GM21786 (cell line): ENCODE measurements around the gene FAM98B.
"Not testable (repeated sequence)": the region's sequence is repeated elsewhere in the genome, so short reads cannot be mapped to it uniquely, and the experiment has no call there.

ENCODE experiments used
- ATAC-seq: cut with Tn5 transposase; IDR thresholded peaks from one replicate; pipeline ENCODE4 v1.9.1; 2021; ENCODE audit not compliant: unreplicated experiment

FAM98B gene

DNA sequence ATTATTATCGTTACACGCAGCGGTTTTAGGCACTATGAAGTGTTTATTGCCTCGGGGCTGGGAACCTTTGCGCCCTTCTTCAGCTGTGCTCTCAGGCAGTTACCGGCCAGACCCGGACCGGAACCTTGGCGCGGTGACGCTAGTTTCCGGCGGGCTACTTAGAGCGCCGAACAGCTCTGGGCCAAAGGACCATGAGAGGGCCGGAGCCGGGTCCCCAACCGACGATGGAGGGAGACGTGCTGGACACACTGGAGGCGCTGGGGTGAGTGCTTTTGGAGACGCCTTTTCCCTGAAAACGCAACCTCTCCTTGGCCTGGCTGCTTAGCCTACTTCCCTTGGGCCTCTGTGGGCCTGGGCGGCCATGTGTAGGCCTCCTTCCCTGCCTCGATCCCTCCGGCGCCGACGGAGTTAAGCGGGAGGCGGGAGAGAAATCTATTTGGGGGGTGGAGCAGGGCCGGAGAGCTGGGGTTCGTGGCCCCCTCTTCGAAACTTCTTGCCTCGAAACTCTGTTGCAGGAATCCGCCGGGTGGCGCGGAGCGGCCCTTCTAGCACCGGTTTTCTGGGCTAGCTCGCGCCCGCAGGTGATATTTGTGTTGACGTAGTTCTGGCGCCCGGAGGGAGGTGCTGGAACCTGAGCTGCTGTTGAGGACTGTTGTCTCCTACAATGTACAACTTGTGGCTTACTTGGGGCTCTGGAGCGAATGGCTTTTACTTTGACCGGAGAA lies at the start of gene FAM98B:
Gene FAM98B, plus strand, starts transcription at position 157 of the 725 bp plus-strand sequence. Its CDS starts 35 bp downstream, at position 192.
- ATAC-seq, result peak; percentile 86

DNA sequence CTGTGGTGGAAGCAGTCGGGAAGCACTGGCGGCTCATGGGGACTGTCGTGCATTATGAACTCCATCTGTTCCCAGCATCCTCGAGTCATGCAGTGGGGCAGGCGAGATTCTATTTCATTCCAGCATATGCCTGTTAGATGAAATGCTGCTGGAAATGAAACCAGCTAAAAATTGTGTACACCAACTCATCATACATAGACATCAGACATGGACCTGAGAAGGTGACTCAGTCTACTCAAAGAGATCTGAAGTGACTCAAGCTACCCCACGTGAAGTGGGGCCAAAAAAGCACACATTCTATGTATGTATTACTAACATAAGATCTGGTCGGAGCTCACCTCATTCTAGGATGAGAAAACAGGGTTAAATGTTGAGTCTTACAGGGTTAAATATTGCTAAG lies 47.5 kb upstream of the FAM98B start:
- no peak for ATAC-seq

GRCh38 chr15:38408576-38408975 lies 45.4 kb upstream of the FAM98B start:
- no peak for ATAC-seq

DNA sequence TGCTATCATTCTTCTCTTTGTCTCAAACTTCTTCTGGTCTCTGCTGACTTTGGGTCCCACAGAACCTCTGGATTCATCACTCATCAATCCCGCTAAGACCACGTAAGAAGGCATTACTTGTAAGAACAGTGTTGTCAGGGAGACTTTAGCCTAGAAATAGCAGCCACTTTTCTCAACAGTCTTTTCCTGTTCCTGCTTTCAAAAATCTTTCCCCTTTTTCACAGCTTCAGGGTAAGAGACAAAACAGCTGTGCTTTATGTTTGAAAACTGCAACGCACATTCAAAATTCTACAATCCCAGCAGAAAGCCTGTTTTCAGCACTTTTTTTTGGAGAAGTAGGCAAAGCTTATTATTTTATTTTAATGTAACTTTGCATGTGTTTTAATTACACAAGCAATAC lies 42.0 kb upstream of the FAM98B start:
- no peak for ATAC-seq

DNA sequence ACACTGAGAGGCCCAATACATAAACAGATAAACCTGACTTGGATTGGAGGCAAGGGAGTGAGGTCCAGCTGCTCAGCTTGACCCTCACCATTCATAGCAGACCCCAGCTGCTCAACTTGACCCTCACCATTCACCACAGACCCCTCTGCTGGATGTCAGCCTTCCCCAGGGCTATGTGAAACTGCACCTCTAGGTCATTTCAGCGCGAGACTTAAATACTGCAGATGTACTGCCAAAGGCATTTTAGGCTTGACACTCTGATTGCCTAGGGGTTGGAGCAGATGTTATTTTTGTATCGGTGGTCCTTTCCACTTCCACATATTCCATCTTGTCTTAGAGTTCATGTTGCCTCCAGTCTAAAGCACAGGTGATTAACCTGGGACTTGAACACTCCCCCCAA lies 41.5 kb upstream of the FAM98B start:
- ATAC-seq, result no peak

DNA sequence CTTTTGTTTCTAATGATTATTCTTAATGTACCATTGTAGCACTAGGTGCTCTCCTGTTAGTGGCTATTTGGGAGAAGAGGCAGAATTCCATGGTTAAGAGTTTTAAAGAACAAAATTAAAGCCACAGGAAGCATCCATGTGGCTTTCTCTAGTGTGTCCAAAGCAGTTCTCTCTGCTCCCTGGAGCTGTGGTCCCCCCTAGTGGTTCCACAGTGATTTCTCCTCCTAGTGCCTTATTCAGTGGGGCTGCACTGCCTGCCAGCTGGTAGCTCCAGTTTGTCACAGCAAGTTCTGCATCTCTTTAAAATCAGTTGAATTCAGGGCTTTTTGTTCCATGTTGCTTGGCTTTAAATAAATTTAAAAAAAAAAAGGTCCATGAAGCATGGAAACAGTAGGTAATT lies 39.6 kb upstream of the FAM98B start:
- no peak for ATAC-seq

GRCh38 chr15:38421069-38421690 lies 32.7 kb upstream of the FAM98B start:
- no peak for ATAC-seq

GRCh38 chr15:38424101-38424552 lies 29.8 kb upstream of the FAM98B start:
- peak; percentile 61 for ATAC-seq

DNA sequence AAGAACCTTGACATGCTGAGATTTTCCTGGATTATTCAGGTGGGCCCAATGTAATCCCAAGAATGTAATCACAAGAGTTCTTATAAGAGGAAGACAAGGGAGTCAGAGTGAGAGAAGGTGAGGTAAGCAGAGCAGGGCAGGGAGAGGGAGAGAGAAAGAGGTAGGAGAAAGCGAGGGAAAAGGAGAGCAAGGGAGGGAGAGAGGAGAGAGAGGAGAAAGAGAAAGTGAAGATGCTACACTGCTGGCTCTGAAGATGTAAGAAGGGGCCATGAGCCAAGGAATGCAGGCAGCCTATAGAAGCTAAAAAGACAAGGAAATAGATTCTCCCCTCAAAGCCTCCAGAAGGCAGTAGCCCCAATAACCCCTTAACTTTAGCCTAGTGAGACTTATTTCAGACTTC lies 28.7 kb upstream of the FAM98B start:
- ATAC-seq, result no peak

- ATAC-seq, result no peak
These were observed 26.5 kb upstream of the FAM98B start for GRCh38 chr15:38427380-38427779.

- no peak for ATAC-seq
These were observed 23.7 kb upstream of the FAM98B start for GRCh38 chr15:38430106-38430760.

DNA sequence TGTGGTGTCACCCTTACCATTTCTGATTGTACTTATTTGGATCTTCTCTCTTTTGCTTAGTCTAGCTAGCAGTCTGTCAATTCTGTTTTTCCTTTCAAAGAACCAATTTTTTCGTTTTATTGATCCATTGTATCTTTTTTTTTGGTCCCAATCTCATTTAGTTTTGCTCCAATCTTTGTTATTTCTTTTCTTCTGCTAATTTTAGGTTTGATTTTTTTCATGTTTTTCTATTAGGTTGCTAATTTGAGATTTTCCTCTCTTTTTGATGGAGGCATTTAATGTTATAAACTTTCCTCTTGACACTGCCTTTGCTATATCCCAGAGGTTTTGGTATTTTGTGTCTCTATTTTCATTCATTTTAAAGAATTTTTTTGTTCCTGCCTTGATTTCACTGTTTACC lies 16.9 kb upstream of the FAM98B start:
- no peak for ATAC-seq

DNA sequence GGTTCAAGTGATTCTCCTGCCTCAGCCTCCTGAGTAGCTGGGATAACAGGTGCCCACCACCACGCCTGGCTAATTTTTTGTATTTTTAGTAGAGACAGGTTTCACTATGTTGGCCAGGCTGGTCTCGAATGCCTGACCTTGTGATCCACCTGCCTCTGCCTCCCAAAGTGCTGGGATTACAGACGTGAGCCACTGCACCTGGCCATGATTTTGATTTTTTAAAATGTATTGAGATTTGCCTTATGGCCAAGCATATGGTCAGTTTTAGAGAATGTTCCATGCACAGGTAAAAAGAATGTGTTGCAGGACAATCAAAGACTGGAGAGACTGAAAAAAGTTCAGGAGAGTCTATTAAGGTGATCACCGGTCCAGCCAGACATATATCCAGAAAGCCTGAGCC lies 16.3 kb upstream of the FAM98B start:
- ATAC-seq, result not testable (repeated sequence)

DNA sequence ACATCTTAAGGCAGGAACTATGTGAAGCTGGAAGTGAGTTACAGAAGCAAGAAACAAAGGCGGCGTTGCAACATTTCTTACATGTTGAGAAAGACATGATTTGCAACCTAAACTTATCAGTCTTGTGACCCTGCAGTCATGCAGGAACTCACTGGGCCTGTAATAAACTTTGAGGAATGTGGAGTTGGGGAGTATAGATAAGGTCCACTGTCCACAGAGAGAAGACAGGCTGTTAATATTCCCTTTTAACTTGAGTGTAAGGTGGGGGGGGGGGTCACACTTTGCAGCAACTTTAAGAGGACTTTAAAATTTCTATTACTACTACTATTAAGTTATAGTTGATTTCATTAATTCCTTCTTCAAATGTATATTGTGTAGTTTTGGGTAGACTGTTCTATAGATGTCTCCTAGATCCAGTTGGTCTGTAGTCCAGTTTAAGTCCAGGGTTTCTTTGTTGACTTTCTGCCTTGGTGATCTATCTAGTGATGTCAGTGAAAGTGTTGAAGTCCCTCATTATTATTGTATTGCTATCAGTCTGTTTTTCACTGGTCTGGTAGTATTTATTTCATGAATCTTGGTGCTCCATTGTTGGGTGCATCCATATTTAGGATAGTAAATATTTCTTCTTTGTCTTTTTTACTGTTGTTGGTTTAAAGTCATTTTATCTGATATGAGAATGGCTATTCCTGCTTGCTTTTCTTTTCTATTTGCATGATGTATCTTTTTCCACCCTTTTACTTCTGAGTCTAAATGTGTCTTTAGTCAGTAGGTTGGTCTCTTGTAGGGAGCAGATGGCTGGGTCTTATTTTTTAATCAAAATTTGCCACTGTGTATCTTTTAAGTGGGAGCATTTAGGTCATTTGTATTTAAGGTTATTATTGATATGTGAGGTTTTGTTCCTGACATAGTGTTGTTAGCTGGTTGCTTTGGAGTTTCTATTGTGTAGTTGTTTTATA lies 15.6 kb upstream of the FAM98B start:
- ATAC-seq, result no peak

DNA sequence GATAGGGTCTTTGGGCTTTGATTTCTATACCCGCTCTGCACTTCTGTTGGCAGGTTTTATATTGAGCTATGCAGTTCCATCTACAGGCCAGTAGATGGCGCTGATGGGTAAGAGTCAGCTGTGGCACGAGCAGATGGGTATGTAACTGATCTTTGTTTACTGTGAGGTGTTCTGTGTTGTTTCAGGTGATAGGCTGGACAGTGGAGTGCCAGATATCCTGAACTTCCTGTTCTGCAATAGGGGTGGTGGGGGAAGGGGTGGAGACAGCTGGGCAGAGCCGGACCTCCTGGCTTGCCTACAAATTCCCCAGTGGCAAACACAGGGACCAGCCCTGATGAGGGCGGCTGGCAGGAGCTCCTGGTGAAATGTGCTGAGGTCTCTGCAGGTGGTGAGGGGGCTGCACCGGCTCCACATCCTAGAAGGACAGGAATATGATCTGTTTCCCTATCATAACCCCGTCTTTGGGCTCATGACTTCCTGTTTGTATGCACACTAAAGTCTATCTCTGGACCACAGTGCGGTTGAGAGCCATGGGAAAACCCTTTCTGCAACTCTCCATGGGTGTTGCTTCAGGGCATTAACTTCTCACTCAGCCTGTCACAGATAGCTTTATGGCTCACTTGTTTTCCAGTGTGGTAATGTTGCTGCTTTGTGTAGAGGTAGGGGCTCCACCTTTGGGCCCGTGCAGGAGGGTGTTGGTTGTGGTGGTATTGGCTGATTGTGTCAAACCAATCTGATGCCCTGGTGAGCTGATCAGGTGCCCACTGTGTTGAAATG lies 13.4 kb upstream of the FAM98B start:
- ATAC-seq, result peak; percentile 69

- ATAC-seq, result peak; percentile 14
These were observed 12.8 kb upstream of the FAM98B start for GRCh38 chr15:38441130-38441519.

- no peak for ATAC-seq
These were observed 766 bp downstream of the FAM98B start for GRCh38 chr15:38454696-38455090.

- no peak for ATAC-seq
These were observed 1.2 kb downstream of the FAM98B start for GRCh38 chr15:38455092-38455491.

DNA sequence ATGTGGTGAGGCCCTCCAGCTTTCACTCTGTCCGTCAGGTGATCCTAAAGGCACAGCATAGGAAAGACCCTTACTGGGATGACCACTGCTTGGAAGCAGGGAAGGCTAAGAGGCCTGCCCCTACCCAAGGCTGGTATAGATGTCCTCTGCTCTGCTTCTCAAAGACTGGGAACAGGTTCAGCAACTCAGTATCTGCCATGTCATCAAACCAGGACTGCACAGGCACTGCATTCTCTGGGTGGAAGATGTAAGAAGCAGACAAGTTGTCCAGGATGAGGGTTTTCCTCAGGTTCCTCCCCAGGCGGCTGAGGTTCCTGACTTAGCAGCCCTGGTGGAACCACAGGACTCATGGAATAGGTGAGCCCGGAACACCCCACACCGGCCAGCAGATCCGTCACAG lies 4.7 kb downstream of the FAM98B start:
- ATAC-seq, result no peak

- no peak for ATAC-seq
These were observed 5.6 kb downstream of the FAM98B start for GRCh38 chr15:38459480-38459879.
